Left lung (tissue), 10 donors: ENCODE measurements around the gene PLD1. TPM values are rescaled to one million over a fixed set of nuclear protein-coding genes. Genes with fewer than 3 reads are reported as not detected.

Experiments
- ATAC-seq: fragments of 200-7000 bp; cut with Tn5 transposase; one replicate; pipeline ENCODE4 v1.9.1; 2020; ENCODE audit warnings: moderate library complexity
- DNase-seq, 4 donors: peaks; one replicate each; pipeline ENCODE4 v3.0.0-alpha.2; 2013 to 2020
- H3K27ac ChIP-seq, 2 donors: fragments of 200-600 bp; sonication (generic) in 1 of 2; one replicate each; pipeline versions ENCODE4 v1.5.0 to v1.8.0; 2020 to 2021
- H3K27me3 ChIP-seq, 2 donors: fragments of 200-600 bp; sonication (generic) in 1 of 2; one replicate each; pipeline versions ENCODE4 v1.5.0 to v1.8.0; 2020 to 2021
- H3K36me3 ChIP-seq, 2 donors: fragments of 200-600 bp; sonication (generic) in 1 of 2; one replicate each; pipeline versions ENCODE4 v1.5.0 to v1.8.0; 2020 to 2021
- H3K4me1 ChIP-seq, 2 donors: fragments of 200-600 bp; one replicate each; pipeline ENCODE4 v1.8.0; 2021
- H3K4me3 ChIP-seq, 2 donors: fragments of 200-600 bp; sonication (generic) in 1 of 2; one replicate each; pipeline versions ENCODE4 v1.5.0 to v1.8.0; 2020 to 2021; ENCODE audit warnings: mild to moderate bottlenecking in 1 of 2
- H3K9me3 ChIP-seq, 2 donors: fragments of 200-600 bp; sonication (generic) in 1 of 2; one replicate each; pipeline versions ENCODE4 v1.5.0 to v1.8.0; 2020 to 2021
- intact Hi-C, 2 donors: fragments of 100-400 bp; cut with DNase I; formaldehyde crosslinking; loops; one replicate each; pipeline versions ENCODE4 v1.11.2 to v1.14.2; 2022
- polyA plus RNA-seq, 6 donors: library from polyadenylated mRNA; unstranded; fragments of 120-200 nt; gene quantifications; one replicate each; pipeline ENCODE4 v1.2.1, GENCODE V29; 2013; ENCODE audit not compliant: insufficient read length in 6 of 6
- total RNA-seq, 2 donors: library from RNA; stranded (reverse); fragmentation: NEBNext Ultra II Directional; extraction: Animal tissue kit (Norgen Biotek cat#: 25700); gene quantifications; one replicate each; pipeline ENCODE4 v1.2.1, GENCODE V29; 2021
- TF ChIP-seq, protein P1 (sequence below), 2 donors: fragments of 200-600 bp; sonication (generic) in 1 of 2; IDR thresholded peaks; one replicate each; pipeline versions ENCODE4 v1.5.0 to v1.8.0; 2021; ENCODE audit warnings: antibody characterized with exemption in 2 of 2
- donor health status: DM: no; HTN: yes; CAD: no.
- donor health status: DM: no; HTN: no; CAD: no.

The PLD1 gene
- total and polyA plus RNA-seq, 8 donors = 2.9 to 18.7 (median 5.8) TPM

DNA sequence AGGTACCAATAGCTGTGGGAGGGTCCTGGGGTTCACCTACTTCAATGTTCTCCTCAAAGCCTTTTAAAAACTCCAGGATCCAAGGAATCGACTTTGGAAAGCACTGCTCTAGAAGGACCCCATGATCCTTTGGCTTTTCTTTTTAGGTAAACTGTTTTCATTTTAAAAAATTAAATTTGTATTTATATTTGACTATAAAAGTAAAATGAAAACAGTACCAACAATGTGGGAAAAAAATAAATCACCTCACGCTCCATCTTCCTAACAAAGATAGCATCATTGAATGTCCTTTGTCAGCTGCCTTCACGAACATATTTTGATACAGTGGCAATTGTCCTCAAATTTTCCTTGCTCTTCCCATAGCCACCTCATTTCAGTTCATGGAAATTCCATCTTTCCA is 127.5 kb downstream of the PLD1 start:
- TF ChIP-seq, protein P1, sequence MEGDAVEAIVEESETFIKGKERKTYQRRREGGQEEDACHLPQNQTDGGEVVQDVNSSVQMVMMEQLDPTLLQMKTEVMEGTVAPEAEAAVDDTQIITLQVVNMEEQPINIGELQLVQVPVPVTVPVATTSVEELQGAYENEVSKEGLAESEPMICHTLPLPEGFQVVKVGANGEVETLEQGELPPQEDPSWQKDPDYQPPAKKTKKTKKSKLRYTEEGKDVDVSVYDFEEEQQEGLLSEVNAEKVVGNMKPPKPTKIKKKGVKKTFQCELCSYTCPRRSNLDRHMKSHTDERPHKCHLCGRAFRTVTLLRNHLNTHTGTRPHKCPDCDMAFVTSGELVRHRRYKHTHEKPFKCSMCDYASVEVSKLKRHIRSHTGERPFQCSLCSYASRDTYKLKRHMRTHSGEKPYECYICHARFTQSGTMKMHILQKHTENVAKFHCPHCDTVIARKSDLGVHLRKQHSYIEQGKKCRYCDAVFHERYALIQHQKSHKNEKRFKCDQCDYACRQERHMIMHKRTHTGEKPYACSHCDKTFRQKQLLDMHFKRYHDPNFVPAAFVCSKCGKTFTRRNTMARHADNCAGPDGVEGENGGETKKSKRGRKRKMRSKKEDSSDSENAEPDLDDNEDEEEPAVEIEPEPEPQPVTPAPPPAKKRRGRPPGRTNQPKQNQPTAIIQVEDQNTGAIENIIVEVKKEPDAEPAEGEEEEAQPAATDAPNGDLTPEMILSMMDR (IDR thresholded peaks at IDR 0.05) = no peak
- Histone ChIP-seq H3K4me3 (no peak overlapping the region), H3K27ac (no peak overlapping the region), H3K4me1 (no peaks in the 10 kb centered on the region), H3K36me3 (peaks cover 0 to 14% of the 10 kb centered on the region in 2 donors), H3K27me3 (no peaks in the 10 kb centered on the region), H3K9me3 (no peaks in the 10 kb centered on the region)
- ATAC-seq (no peak), DNase-seq (no peak)
- intact Hi-C loops = no loop called here

- ATAC-seq (no peak), DNase-seq (no peak)
- Histone ChIP-seq H3K9me3 (no peaks in the 10 kb centered on the region), H3K27ac (no peak overlapping the region), H3K4me1 (no peaks in the 10 kb centered on the region), H3K4me3 (no peak overlapping the region), H3K27me3 (no peaks in the 10 kb centered on the region), H3K36me3 (peaks cover 0 to 22% of the 10 kb centered on the region in 2 donors)
- intact Hi-C loops = no loop called here
- TF ChIP-seq, protein P1 (IDR thresholded peaks at IDR 0.05) = no peak
Observed at GRCh38 chr3:171680726-171681411, 129.4 kb downstream of the PLD1 start.

DNA sequence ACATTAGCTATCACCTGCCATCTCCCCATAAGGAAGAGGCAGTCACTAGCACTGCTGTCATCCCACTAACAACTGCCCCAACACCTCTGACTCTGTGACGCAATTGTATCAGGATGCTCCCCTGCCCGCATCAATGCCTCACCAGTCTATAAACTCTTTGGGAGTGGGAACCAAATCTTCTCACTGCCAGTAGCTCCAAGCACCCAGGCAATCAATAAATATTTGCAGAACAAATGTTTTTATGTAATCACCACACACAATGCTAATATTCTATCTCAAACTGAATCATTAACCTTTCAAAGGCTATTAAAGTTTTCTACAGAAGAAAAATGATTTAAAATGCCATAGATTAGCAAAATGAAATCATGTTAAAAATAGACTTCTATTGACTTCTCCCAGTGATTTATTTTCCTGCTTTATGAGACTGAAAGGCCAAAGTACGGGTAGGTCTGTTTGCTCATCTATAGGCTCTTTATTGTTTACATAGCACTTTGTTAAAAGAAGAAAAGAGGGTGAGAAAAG is 131.3 kb downstream of the PLD1 start:
- Histone ChIP-seq H3K4me1 (no peaks in the 10 kb centered on the region), H3K27me3 (no peaks in the 10 kb centered on the region), H3K9me3 (no peaks in the 10 kb centered on the region), H3K36me3 (peaks cover 0 to 21% of the 10 kb centered on the region in 2 donors), H3K4me3 (no peak overlapping the region), H3K27ac (no peak overlapping the region)
- DNase-seq (no peak), ATAC-seq (no peak)
- TF ChIP-seq, protein P1 (IDR thresholded peaks at IDR 0.05) = no peak
- intact Hi-C loops = no loop called here

DNA sequence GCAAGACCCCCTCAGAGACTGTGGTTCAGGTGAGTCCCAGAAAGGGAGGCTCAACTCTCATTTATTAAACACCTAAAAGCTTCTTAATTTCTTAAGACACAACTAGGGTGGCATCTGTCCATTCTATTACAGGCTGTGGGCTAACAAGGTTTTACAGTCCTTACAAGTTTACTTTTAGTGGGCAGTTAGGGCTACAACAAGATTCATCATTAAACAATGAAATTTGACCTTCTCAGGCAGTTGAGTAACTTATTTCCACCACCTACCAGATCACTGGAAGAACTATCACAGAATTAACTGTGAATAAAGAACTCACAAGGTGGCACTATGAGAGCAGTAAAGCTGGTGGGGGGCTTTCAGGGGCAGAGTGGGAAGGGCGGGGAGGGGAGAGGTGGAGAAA is 132.6 kb downstream of the PLD1 start:
- ATAC-seq (no peak), DNase-seq (no peak)
- H3K36me3 ChIP-seq = peaks cover 0 to 30% of the 10 kb centered on the region in 2 donors
- TF ChIP-seq, protein P1 (IDR thresholded peaks at IDR 0.05) = no peak
- intact Hi-C loops = no loop called here
- H3K4me3 ChIP-seq = no peak overlapping the region
- no peak overlapping the region for H3K27ac ChIP-seq
- no peaks in the 10 kb centered on the region for H3K27me3 ChIP-seq
- no peaks in the 10 kb centered on the region for H3K9me3 ChIP-seq
- H3K4me1 ChIP-seq = no peaks in the 10 kb centered on the region

DNA sequence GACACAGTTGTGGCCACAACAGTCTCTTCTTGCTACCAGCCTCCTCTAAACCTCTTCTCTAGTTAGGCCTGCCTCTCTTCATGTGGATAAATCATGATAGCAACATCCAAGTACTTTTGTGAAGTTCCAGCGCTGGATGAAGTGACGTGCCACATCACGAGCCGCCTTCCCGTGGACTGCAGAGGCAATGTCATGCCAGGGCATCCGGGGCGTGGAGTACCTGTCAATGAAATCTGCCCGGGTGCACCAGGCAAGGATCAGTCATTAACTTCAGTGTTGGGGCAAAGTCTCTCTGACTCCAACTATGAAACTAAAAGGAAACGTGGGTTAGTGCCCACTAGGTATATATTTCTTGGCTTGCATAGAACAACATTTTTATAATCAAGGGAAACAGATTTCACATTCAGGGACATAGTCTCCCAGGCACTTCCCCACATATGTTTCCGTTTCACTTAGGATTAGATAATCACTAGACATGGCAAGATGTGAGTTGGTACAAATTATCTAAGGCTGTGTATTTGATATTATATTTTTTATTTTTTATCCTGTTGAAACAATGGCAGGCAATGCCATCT is 133.6 kb downstream of the PLD1 start:
- H3K9me3 ChIP-seq = no peaks in the 10 kb centered on the region
- intact Hi-C loops = no loop called here
- H3K36me3 ChIP-seq = peaks cover 0 to 41% of the 10 kb centered on the region in 2 donors
- ATAC-seq = no peak
- no peaks in the 10 kb centered on the region for H3K4me1 ChIP-seq
- H3K27ac ChIP-seq = no peak overlapping the region
- no peaks in the 10 kb centered on the region for H3K27me3 ChIP-seq
- TF ChIP-seq, protein P1 (IDR thresholded peaks at IDR 0.05) = no peak
- no peak for DNase-seq
- H3K4me3 ChIP-seq = no peak overlapping the region
